Measurements from ENCODE around the gene GRIK1.

The GRIK1 gene

GRCh38 chr21:29857150-29857549 is 82.6 kb downstream of the GRIK1 start:
- H3K4me3 ChIP-seq (ENCODE audit: low read length) = no peak overlapping the region
- H3K79me2 ChIP-seq (ENCODE audit: control insufficient read depth, low read length) = no peaks in the 10 kb centered on the region
- no peaks in the 10 kb centered on the region for H3K9me2 ChIP-seq (replicated peaks; ENCODE audit: control insufficient read depth, low read length)
- no peaks in the 10 kb centered on the region for H3K36me3 ChIP-seq (ENCODE audit: control insufficient read depth, low read length)
- no peaks in the 10 kb centered on the region for H4K20me1 ChIP-seq (ENCODE audit: control insufficient read depth, insufficient read depth, low read depth, low read length)
- H3K9me3 ChIP-seq (ENCODE audit: control insufficient read depth, insufficient read depth, low read length) = no peaks in the 10 kb centered on the region
- H3K27me3 ChIP-seq (ENCODE audit: control insufficient read depth, low read length) = no peaks in the 10 kb centered on the region
- H3K4me2 ChIP-seq (ENCODE audit: low read length) = no peak overlapping the region
- no peaks in the 10 kb centered on the region for H3F3A ChIP-seq (ENCODE audit: control insufficient read depth, insufficient read depth)
- no peaks in the 10 kb centered on the region for H3K4me1 ChIP-seq (ENCODE audit: control insufficient read depth, low read length)
- no peak for TF ChIP-seq EZH2phosphoT487 (IDR thresholded peaks at IDR 0.05; ENCODE audit: borderline replicate concordance, low read length)
- TF ChIP-seq CTCF (IDR thresholded peaks at IDR 0.05; ENCODE audit: low read depth, low read length, poor library complexity, severe bottlenecking) = no peak
- no peak overlapping the region for H3K27ac ChIP-seq (ENCODE audit: low read depth, low read length)

- Histone ChIP-seq H3F3A (ENCODE audit: control insufficient read depth, insufficient read depth) (no peaks in the 10 kb centered on the region), H3K4me3 (ENCODE audit: low read length) (no peak overlapping the region), H3K27me3 (ENCODE audit: control insufficient read depth, low read length) (no peaks in the 10 kb centered on the region), H3K36me3 (ENCODE audit: control insufficient read depth, low read length) (no peaks in the 10 kb centered on the region), H4K20me1 (ENCODE audit: control insufficient read depth, insufficient read depth, low read depth, low read length) (no peaks in the 10 kb centered on the region), H3K4me2 (ENCODE audit: low read length) (no peak overlapping the region), H3K4me1 (ENCODE audit: control insufficient read depth, low read length) (no peaks in the 10 kb centered on the region), H3K9me2 (replicated peaks; ENCODE audit: control insufficient read depth, low read length) (no peaks in the 10 kb centered on the region), H3K9me3 (ENCODE audit: control insufficient read depth, insufficient read depth, low read length) (no peaks in the 10 kb centered on the region), H3K79me2 (ENCODE audit: control insufficient read depth, low read length) (no peaks in the 10 kb centered on the region), H3K27ac (ENCODE audit: low read depth, low read length) (no peak overlapping the region)
- no peak for TF ChIP-seq CTCF (IDR thresholded peaks at IDR 0.05; ENCODE audit: low read depth, low read length, poor library complexity, severe bottlenecking)
- no peak for TF ChIP-seq EZH2phosphoT487 (IDR thresholded peaks at IDR 0.05; ENCODE audit: borderline replicate concordance, low read length)
These were observed 85.0 kb downstream of the GRIK1 start for GRCh38 chr21:29854795-29855194.

GRCh38 chr21:29851611-29852010 is 88.2 kb downstream of the GRIK1 start:
- Histone ChIP-seq H3K9me3 (ENCODE audit: control insufficient read depth, insufficient read depth, low read length) (no peaks in the 10 kb centered on the region), H3K4me1 (ENCODE audit: control insufficient read depth, low read length) (peaks cover 5% of the 10 kb centered on the region)
- no peak for TF ChIP-seq EZH2phosphoT487 (IDR thresholded peaks at IDR 0.05; ENCODE audit: borderline replicate concordance, low read length)
- no peak for TF ChIP-seq CTCF (IDR thresholded peaks at IDR 0.05; ENCODE audit: low read depth, low read length, poor library complexity, severe bottlenecking)

More at GRCh38 chr21:29851611-29852010, 88.2 kb downstream of the GRIK1 start:
- no peaks in the 10 kb centered on the region for H3K36me3 ChIP-seq (ENCODE audit: control insufficient read depth, low read length)
- H3F3A ChIP-seq (ENCODE audit: control insufficient read depth, insufficient read depth) = no peaks in the 10 kb centered on the region
- H3K27ac ChIP-seq (ENCODE audit: low read depth, low read length) = no peak overlapping the region
- H4K20me1 ChIP-seq (ENCODE audit: control insufficient read depth, insufficient read depth, low read depth, low read length) = no peaks in the 10 kb centered on the region
- no peaks in the 10 kb centered on the region for H3K79me2 ChIP-seq (ENCODE audit: control insufficient read depth, low read length)
- H3K4me2 ChIP-seq (ENCODE audit: low read length) = no peak overlapping the region
- H3K4me3 ChIP-seq (ENCODE audit: low read length) = no peak overlapping the region
- no peaks in the 10 kb centered on the region for H3K27me3 ChIP-seq (ENCODE audit: control insufficient read depth, low read length)
- no peaks in the 10 kb centered on the region for H3K9me2 ChIP-seq (replicated peaks; ENCODE audit: control insufficient read depth, low read length)

Data from DOHH2 (cell line).